Activated T-helper 17 cell treated with anti-CD3 and anti-CD28 coated beads, Interleukin-2, amount 50 U/mL, for 72 hours (primary cell): ENCODE results near the gene LRP2. TPM values are rescaled to one million over a fixed set of nuclear protein-coding genes. Genes with fewer than 3 reads are reported as not detected.
A peak's percentile ranks its signal among the peaks of the same experiment; 100 is the strongest.

Experiments
- ATAC-seq: fragments of 150-1000 bp; cut with Tn5 transposase; replicated peaks from 2 replicates; pipeline ENCODE4 v1.10.0; 2021; ENCODE audit warnings: mild to moderate bottlenecking, moderate library complexity
- H3K27ac Mint-ChIP-seq: one replicate; pipeline ENCODE4 v1.8.0; 2022; ENCODE audit warnings: mixed read lengths
- H3K27me3 Mint-ChIP-seq: one replicate; pipeline ENCODE4 v1.8.0; 2022; ENCODE audit warnings: mixed read lengths
- H3K36me3 Mint-ChIP-seq: one replicate; pipeline ENCODE4 v1.8.0; 2022; ENCODE audit warnings: low read depth, mild to moderate bottlenecking, mixed read lengths
- H3K4me1 Mint-ChIP-seq: one replicate; pipeline ENCODE4 v1.8.0; 2022; ENCODE audit warnings: mixed read lengths
- H3K4me3 Mint-ChIP-seq: one replicate; pipeline ENCODE4 v1.8.0; 2022; ENCODE audit warnings: mild to moderate bottlenecking, mixed read lengths
- H3K9me3 Mint-ChIP-seq: one replicate; pipeline ENCODE4 v1.8.0; 2022; ENCODE audit warnings: mixed read lengths
- total RNA-seq, 2 donors: library from RNA; stranded (reverse); gene quantifications; one replicate each; pipeline ENCODE4 v1.2.3, GENCODE V29; 2022

Gene LRP2
- total RNA-seq, 2 donors from 2014 or later, result 0.22 to 4.4 TPM

DNA sequence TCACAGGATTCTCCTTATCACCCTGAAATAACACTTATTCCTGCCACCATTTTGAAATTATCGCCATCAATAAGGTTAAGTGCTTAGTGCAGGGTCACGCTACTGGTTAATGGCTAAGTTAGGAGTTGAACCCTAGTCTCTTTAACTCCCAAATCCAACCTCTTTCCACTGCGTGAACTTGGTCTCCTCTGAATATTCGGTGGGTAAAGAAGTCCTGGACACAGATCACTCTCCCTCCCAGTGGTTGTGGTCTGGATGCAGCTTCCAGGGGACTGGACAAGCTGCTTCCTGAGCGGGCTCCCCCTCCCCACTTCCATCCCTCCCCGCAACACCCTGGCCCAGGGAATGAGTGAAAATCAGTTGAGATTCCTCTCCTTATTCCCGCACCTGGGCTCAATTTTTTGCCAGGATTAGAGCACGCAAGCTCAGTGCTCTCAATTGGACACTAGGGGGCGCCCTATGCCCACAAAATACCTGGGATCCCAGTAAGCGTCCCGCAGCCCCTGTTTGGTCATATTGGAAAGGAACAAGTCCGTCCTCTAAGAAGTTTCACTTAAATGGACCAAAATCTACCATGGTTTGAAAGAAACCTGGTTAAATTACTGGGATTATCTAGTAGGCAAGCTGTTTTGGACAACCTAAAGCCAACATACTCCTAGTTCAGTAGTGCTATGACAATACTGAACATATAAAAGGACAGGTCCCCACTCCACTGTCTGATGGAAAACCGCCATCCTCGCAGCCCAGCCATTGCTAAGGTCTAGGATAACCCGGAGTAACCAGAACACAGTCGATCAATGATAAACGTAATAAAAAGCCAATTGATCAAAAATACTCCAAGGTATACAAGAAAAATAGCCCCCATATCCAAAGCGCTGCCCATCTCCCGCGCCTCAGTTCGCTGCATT lies 252.6 kb downstream of the LRP2 start:
- Mint-ChIP-seq H3K9me3 (no peaks in the 10 kb centered on the region), H3K4me1 (peaks cover 29% of the 10 kb centered on the region), H3K27me3 (no peaks in the 10 kb centered on the region), H3K36me3 (no peaks in the 10 kb centered on the region), H3K27ac (no peak overlapping the region), H3K4me3 (no peak overlapping the region)
- peak; percentile 51 for ATAC-seq

DNA sequence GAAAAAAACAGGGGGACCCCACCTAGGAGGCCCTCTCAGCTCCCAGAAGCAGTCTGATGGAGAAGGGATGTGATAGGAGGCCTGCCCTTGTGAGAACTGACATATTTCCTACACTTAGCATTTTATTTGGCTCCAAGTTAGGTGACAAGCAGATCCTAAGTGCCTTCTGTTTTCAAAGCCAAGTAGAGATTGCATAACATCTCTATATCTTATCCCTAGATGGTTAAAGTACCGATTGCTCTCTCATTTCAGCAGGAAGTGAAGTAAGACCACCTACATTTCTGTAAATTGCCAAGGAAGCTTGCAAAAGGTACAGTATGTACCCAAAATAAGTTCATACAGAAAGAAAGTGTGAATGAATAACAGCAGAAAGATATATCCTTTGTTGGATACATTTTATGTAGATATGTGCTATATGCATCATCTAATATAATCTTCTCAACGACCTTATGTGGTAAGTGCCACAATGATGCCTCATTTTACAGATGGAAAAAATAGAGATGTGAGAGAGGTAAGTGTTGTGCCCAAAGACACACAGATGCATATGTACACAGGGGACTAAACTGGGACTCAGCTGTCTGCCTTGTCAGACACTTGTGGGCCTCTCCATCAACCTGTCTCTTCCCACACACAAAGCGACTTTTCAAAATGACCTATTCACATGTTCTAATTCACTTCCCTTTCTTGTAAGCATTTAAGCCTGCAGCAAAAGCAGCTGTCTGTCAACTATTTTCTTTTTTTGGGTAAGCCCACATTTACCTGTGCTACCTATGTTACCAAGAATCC lies 254.0 kb downstream of the LRP2 start:
- H3K27me3 Mint-ChIP-seq, result no peaks in the 10 kb centered on the region
- H3K36me3 Mint-ChIP-seq, result no peaks in the 10 kb centered on the region
- H3K27ac Mint-ChIP-seq, result peak overlapping the region; percentile 29
- peaks cover 29% of the 10 kb centered on the region for H3K4me1 Mint-ChIP-seq
- peak overlapping the region; percentile 26 for H3K4me3 Mint-ChIP-seq
- no peaks in the 10 kb centered on the region for H3K9me3 Mint-ChIP-seq
- ATAC-seq, result peak; percentile 47

DNA sequence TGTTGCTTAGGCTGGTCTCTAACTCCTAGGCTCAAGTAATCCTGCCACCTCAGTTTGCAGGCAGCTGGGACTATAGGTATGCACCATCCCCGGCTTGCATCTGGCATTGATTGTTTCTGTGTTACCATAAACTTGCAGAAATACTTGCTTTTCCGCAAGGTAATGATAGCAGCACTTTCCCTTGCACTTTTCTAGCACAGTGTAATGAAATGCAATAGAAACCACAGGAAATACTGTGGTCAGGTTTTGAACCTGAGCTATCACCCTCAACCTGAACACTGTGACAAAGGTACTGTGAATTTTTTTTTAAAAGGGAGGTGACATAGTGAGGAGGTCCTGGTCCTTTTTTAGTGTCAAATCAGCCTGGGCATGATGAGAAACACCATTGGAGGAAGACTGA lies 254.7 kb downstream of the LRP2 start:
- Mint-ChIP-seq H3K27me3 (peaks cover 1% of the 10 kb centered on the region), H3K4me1 (peaks cover 29% of the 10 kb centered on the region), H3K4me3 (peak overlapping the region; percentile 26), H3K27ac (peak overlapping the region; percentile 29), H3K36me3 (no peaks in the 10 kb centered on the region), H3K9me3 (no peaks in the 10 kb centered on the region)
- ATAC-seq, result peak; percentile 81

DNA sequence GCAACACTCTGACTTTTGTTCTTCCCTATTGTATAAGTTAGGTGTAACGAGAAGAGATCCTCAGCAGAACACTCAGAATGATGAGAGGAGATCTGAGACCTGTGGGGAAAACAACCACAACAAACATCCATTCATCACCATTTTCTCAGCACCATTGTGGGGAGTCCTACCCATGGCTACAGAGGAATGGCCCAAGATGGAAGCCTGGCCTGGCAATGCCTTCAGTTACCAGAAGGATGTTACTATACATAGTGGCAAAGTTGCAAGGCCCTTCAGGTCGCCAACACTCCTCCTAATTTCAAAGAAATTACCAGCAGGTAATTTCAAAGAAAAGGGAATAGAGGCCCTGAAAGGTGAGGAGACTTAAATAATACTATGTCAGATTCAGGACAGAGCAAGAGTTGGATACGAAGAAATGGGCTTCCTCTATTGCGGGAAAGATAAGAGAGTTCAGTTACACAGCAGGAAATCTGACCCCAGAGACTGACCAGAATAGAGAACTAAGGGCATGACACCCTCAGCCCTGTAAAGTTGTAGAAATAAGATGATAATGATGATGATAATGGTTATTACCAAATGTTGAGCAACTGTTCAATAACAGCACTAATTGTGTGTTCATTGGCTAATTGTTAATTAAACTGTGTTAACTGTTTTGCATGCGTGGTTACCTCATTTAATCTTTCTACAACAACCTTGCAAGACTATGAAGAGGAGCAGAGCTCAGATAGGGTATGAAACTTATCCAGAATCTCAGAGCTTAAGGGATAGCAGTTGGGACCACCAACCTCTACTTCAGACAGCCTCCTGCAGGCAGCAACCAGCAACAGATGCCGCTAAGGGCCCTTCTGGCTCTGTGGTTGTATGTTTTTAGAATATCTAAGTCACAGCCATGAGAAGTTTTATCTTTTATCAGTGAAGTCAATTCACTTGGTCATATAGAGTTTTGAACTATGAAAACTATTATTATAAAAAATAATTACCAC lies 255.5 kb downstream of the LRP2 start:
- Mint-ChIP-seq H3K9me3 (no peaks in the 10 kb centered on the region), H3K4me3 (peak overlapping the region; percentile 13), H3K27ac (no peak overlapping the region), H3K36me3 (no peaks in the 10 kb centered on the region), H3K27me3 (peaks cover 3% of the 10 kb centered on the region), H3K4me1 (peaks cover 29% of the 10 kb centered on the region)
- ATAC-seq, result no peak

DNA sequence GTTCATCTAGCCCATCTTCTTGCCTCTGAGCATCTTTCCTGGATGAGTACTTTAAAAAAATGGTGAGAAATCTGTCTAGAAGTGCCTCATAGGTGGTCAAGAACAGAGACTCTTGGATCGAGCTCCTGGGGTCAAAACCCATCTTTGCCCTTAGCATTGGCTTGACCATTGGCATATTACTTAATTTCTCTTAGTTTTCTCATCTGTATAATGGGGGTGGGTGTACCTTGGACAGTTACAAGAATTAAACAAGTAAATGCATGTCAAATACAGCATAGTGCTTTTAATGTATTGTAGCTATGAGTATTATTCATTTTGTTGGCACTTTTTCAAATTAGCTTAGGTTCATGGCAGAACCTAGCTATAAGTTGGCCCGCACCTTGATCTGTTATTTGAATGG lies 256.2 kb downstream of the LRP2 start:
- H3K4me3 Mint-ChIP-seq, result peak overlapping the region; percentile 13
- H3K27ac Mint-ChIP-seq, result no peak overlapping the region
- ATAC-seq, result no peak
- H3K36me3 Mint-ChIP-seq, result no peaks in the 10 kb centered on the region
- peaks cover 29% of the 10 kb centered on the region for H3K4me1 Mint-ChIP-seq
- H3K27me3 Mint-ChIP-seq, result peaks cover 3% of the 10 kb centered on the region
- H3K9me3 Mint-ChIP-seq, result no peaks in the 10 kb centered on the region

DNA sequence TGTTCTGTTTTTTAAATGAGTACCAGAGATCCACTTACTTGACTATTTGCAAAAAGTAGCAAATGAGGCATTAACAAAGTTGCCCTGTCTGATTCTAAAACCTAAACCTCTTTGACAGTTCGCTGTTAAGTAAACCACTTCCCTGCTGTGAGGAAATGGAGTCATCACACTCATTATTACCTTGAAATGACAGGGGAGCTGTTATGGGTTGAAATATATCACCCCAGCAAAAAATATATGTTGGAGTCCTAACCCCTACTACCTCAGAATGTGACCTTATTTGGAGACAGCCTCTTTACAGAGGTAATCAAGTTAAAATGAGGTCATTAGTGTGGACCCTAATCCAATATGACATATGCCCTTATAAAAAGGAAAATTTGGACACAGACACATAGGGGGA lies 256.9 kb downstream of the LRP2 start:
- Mint-ChIP-seq H3K27ac (no peak overlapping the region), H3K4me1 (peaks cover 29% of the 10 kb centered on the region), H3K4me3 (peak overlapping the region; percentile 20), H3K36me3 (no peaks in the 10 kb centered on the region), H3K9me3 (no peaks in the 10 kb centered on the region), H3K27me3 (peaks cover 3% of the 10 kb centered on the region)
- ATAC-seq, result peak; percentile 37

DNA sequence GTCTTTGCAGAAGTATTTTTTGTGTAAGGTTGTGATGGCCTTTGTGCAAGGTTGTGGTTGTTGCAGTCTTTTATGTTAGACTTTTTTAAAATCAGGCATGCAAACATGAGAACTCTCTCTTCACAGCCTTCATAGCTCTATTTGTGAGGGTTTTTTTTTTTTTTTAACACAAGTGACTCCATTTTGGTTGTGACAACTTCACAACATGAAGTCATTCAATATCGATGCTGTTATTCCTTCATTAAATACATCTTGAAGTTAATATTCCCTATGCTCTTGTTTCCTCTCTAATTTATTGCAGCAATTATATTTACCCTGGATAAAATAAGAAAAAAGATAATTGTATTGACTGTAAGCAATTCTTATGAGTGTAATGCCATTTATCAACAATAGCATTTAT lies 257.5 kb downstream of the LRP2 start:
- H3K27me3 Mint-ChIP-seq, result peaks cover 3% of the 10 kb centered on the region
- no peaks in the 10 kb centered on the region for H3K36me3 Mint-ChIP-seq
- no peaks in the 10 kb centered on the region for H3K9me3 Mint-ChIP-seq
- H3K27ac Mint-ChIP-seq, result no peak overlapping the region
- no peak overlapping the region for H3K4me3 Mint-ChIP-seq
- H3K4me1 Mint-ChIP-seq, result peaks cover 29% of the 10 kb centered on the region
- ATAC-seq, result no peak

DNA sequence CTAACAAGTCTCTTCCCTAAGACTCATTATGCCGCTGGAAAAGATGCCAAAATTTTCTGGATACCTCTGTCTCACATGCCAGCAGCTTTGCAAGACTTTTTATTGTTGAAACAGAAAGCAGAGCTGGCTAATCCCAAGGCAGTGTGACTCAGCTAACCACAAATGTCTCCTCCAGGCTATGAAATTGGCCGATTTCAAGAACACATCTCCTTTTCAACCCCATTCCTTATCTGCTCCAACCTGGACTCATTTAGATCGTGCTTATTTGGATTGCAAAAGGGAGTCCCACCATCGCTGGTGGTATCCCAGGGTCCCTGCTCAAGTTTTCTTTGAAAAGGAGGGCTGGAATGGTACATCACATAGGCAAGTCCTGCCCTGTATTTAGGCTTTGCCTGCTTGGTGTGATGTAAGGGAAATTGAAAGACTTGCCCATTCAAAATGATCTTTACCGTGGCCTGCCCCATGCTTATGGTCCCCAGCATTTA lies 266.7 kb downstream of the LRP2 start:
- H3K36me3 Mint-ChIP-seq, result no peaks in the 10 kb centered on the region
- peaks cover 7% of the 10 kb centered on the region for H3K27me3 Mint-ChIP-seq
- peaks cover 11% of the 10 kb centered on the region for H3K4me1 Mint-ChIP-seq
- H3K9me3 Mint-ChIP-seq, result no peaks in the 10 kb centered on the region
- peak; percentile 86 for ATAC-seq
- H3K27ac Mint-ChIP-seq, result no peak overlapping the region
- peak overlapping the region; percentile 37 for H3K4me3 Mint-ChIP-seq

DNA sequence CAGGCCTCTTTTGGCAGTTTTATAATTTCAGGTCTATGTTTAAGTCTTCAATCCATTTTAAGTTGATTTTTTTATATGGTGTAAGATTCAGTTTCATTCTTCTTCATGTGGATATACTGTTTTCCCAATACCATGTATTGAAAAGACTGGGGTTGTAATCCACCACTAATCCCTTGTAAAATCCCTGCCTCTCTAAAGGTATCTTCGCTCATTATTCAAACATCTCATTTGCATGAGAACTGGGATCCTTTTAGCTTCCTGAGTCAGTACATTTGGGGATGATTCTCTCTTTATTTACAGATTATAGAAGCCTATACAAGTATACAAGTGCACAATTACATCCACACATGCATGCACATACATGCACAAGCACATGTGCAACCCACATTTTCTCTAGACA lies 267.7 kb downstream of the LRP2 start:
- Mint-ChIP-seq H3K27me3 (peaks cover 7% of the 10 kb centered on the region), H3K36me3 (no peaks in the 10 kb centered on the region), H3K9me3 (no peaks in the 10 kb centered on the region), H3K4me1 (peaks cover 11% of the 10 kb centered on the region), H3K4me3 (no peak overlapping the region), H3K27ac (no peak overlapping the region)
- no peak for ATAC-seq

DNA sequence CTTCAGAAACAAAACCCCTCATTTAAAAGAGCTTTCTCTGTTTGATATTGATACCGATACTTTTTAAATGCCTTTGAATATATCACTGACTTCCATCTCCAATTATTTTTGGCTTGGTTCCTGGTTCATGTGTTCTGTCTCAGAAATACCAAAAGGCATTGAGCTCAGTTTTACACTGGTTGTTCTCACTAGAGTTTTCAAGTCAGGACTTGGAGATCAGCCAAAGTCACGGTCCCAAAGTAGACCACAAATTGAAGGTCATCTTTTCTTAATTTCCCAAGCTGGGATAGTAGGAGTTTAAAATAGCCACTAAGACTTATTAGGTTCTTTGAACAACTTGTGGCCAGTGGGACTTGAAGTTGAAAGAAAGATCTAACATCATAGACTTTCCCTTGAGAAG lies 268.8 kb downstream of the LRP2 start:
- Mint-ChIP-seq H3K4me1 (peaks cover 11% of the 10 kb centered on the region), H3K9me3 (no peaks in the 10 kb centered on the region), H3K27ac (no peak overlapping the region), H3K36me3 (no peaks in the 10 kb centered on the region), H3K27me3 (peaks cover 5% of the 10 kb centered on the region), H3K4me3 (no peak overlapping the region)
- no peak for ATAC-seq

DNA sequence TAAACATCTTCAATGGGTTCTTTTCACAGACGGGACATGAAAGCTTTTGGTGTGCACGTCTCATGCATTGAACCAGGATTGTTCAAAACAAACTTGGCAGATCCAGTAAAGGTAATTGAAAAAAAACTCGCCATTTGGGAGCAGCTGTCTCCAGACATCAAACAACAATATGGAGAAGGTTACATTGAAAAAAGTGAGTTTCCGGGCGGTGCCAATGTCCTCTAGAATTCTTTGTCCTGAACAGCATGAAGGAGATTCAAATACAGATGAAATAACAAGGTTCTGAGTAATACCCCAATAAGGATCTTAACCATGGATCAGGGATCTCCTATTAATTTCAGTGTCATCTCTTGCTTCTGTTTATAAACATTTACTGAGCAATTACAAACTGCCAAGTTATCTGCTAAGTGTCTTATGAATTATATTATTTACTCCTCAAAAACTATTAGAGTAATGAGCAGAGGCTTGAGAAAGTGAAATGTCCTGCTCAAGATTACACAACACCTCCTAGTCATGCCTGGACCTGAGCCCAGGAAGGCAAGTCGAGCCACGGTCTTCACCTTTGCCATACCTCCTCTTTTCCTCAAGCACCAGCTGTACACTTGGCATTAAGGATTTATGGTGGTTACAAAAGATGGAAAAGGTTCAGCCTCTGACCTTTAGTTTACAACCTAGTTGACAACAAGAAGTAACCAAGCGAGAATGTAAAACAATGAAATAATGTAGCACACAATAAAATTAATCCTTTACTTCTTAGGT lies 270.4 kb downstream of the LRP2 start:
- ATAC-seq, result no peak
- H3K27me3 Mint-ChIP-seq, result peaks cover 3% of the 10 kb centered on the region
- no peaks in the 10 kb centered on the region for H3K9me3 Mint-ChIP-seq
- no peak overlapping the region for H3K27ac Mint-ChIP-seq
- no peaks in the 10 kb centered on the region for H3K36me3 Mint-ChIP-seq
- peaks cover 11% of the 10 kb centered on the region for H3K4me1 Mint-ChIP-seq
- H3K4me3 Mint-ChIP-seq, result no peak overlapping the region

DNA sequence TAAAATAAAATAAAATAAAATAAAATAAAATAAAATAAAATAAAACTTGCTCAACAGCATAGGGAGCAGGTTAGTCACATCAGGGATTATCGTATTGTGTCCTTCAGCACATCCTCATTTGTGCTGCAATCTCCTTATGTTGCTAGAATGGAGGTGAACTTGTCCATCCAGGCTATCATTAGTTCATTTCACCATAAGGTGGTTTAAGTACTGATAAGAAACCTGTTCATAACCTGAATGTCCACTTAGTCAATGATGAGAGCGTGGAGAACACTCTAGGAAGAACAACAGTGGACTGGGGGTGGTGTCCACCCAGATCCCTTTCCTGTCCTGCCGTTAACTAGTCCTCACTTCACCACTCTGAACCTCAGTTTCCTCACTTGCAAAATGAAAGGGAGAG lies 271.1 kb downstream of the LRP2 start:
- no peak overlapping the region for H3K27ac Mint-ChIP-seq
- H3K9me3 Mint-ChIP-seq, result no peaks in the 10 kb centered on the region
- peaks cover 3% of the 10 kb centered on the region for H3K27me3 Mint-ChIP-seq
- H3K4me3 Mint-ChIP-seq, result no peak overlapping the region
- no peak for ATAC-seq
- peaks cover 10% of the 10 kb centered on the region for H3K4me1 Mint-ChIP-seq
- no peaks in the 10 kb centered on the region for H3K36me3 Mint-ChIP-seq

DNA sequence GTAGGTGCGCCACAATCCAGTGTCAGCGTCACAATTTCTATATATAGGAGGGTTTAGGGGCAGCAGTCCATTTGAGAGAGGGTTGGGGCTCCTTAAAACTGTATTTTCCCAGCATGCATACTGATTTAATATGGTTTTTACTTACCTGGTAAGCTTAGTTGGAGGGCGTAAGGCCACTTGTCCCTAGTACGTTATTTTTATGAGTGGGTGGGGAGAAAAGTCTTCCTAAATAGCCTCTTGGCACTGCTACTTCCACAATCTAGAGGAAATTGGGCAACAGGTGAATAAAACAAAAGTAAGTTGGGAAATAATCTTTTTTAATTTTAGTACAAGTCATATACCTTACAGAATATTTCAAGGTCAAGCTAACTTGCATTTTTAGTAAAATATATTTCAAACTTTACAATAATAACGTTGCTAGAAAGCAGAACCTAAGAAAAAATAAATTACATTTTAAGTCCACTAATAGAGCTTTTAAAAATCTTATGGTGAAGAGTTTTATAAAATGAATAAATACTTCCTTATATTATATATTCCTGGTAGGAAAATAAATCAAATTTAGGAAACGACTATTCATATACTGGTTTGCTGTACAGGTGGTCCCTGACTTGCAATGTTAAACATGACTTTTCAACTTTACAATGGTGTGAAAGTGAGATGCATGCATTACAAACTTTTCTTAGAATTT lies 272.1 kb downstream of the LRP2 start:
- peaks cover 7% of the 10 kb centered on the region for H3K27me3 Mint-ChIP-seq

More for the DNA sequence above, 272.1 kb downstream of the LRP2 start:
- Mint-ChIP-seq H3K9me3 (peaks cover 6% of the 10 kb centered on the region), H3K27ac (no peak overlapping the region), H3K36me3 (no peaks in the 10 kb centered on the region), H3K4me1 (peaks cover under 1% of the 10 kb centered on the region), H3K4me3 (no peak overlapping the region)
- ATAC-seq, result no peak
